GM21786 (cell line): ENCODE data around the gene LRCOL1.

Experiments used
- ATAC-seq: cut with Tn5 transposase; IDR thresholded peaks from one replicate; pipeline ENCODE4 v1.9.1; 2021; ENCODE audit not compliant: unreplicated experiment

The LRCOL1 gene

GRCh38 chr12:132554845-132555630 lies 55.3 kb downstream of the LRCOL1 start:
- no peak for ATAC-seq
